SKM-1 treated with dmso at 0.1 percent for 144 hours (cell line): ENCODE measurements around the gene FOXM1.

Experiments
- DNase-seq: peaks from one replicate; lab custom pipeline; 2025; ENCODE audit not compliant: unreplicated experiment; lab: John Stamatoyannopoulos, UW

The FOXM1 gene

GRCh38 chr12:2811801-2812200, 65.2 kb downstream of the FOXM1 start:
- DNase-seq: no peak
